Measurements from ENCODE around the gene RUVBL1.

DNA sequence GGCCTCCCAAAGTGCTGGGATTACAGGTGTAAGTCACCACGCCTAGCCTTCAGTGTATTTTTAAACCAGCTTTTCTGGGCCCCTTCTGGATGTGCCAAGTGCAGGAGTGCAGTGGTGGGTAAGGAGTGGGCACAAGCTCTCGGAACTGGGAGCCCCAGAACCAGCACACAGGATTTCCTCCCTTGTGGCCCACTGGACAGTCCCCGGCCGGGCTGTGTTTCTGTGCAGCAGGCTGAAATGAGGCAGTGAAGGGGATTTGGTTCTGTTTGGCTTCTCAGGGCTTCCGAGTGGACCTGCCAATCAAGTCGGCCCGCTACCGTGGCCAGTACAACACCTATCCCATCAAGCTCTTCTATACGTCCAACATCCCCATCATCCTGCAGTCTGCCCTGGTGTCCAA lies 56.9 kb downstream of the RUVBL1 start:
- TF ChIP-seq CTCF (optimal IDR thresholded peaks at IDR 0.05 in 1 of 3, IDR thresholded peaks at IDR 0.05 in 1 of 3, conservative IDR thresholded peaks at IDR 0.05 in 1 of 3; ENCODE audit: extremely low read depth in 1 of 3, insufficient read depth in 2 of 3, low read length in 3 of 3) (no peak), EZH2 (IDR thresholded peaks at IDR 0.05; ENCODE audit: low read length) (no peak)
